Measurements from ENCODE around the gene FLT4. TPM values are rescaled to one million over a fixed set of nuclear protein-coding genes. Genes with fewer than 3 reads are reported as not detected.

Gene FLT4
- total RNA-seq, 1 experiment from 2014 or later, result 6.3 TPM

DNA sequence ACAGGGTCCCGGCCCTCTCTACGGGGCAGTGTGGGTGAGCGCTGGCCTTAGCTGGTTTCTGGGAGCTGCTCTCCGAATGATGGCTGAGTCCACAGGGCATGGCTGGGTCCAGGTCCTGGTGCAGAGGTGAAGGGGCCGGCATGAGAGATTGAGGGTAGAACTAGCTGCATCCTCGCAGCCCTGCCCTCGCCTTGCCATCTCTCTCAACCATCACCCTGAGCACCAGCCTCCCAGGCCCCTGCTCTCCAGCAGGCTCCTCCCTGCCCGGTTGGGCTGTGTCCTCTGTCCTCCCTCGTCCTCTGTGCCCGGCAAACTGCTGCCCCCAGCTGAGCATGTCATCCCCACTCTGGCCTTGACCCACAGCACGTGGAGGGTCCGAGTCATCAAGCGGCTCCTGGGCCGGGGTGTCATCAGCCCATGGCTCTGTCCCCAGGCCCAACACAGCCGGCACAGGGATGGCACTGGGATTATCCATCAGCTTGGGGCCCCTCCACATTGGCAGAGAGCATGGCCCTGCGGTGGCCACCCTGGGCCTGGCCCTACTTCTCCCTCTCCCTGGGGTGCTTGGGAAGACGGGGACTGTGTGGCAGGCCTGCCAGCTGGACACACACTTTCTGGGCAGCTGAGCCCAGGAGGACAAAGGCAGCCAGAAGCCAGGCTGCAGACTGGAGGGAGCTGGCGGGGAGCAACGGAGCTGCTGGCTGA is 8.4 kb downstream of the FLT4 start:
- Histone ChIP-seq H2BK120ac (ENCODE audit: low read depth, low read length, poor library complexity, severe bottlenecking) (no peak overlapping the region), H3K23ac (ENCODE audit: insufficient read length, low read depth, low read length) (no peak overlapping the region), H2BK20ac (ENCODE audit: low read depth, low read length, poor library complexity, severe bottlenecking) (no peak overlapping the region), H3K79me2 (ENCODE audit: insufficient read depth, low read length) (no peaks in the 10 kb centered on the region), H3K27ac (ENCODE audit: insufficient read length, low read depth, low read length) (no peak overlapping the region), H2AK5ac (ENCODE audit: insufficient read length, low read length) (no peak overlapping the region), H3K9ac (ENCODE audit: extremely low read depth, insufficient read length, low read length) (no peak overlapping the region), H3K23me2 (ENCODE audit: insufficient read length, low read depth, low read length, poor library complexity, severe bottlenecking) (no peaks in the 10 kb centered on the region), H3T11ph (ENCODE audit: low read length) (no peak overlapping the region), H4K91ac (ENCODE audit: insufficient read length, low read depth, low read length) (no peak overlapping the region), H3K79me1 (ENCODE audit: insufficient read depth, low read depth, low read length, poor library complexity, severe bottlenecking) (no peaks in the 10 kb centered on the region), H2BK12ac (ENCODE audit: insufficient read length, low read depth, low read length) (no peak overlapping the region), H3K4me2 (ENCODE audit: insufficient read depth, insufficient read length, low read length) (no peak overlapping the region), H3K14ac (ENCODE audit: insufficient read depth, low read length) (no peak overlapping the region; the same call in 1 of the 2 replicates), H3K9me3 (ENCODE audit: control insufficient read depth, low read depth, low read length) (no peaks in the 10 kb centered on the region), H2BK15ac (ENCODE audit: low read depth, low read length) (no peak overlapping the region), H3K4ac (ENCODE audit: low read depth, low read length) (no peak overlapping the region), H3K4me1 (ENCODE audit: insufficient read depth, low read length) (no peaks in the 10 kb centered on the region), H3K18ac (ENCODE audit: insufficient read length, low read depth, low read length) (no peak overlapping the region), H4K8ac (replicated peaks; ENCODE audit: insufficient read length, low read depth, low read length) (no peak overlapping the region), H3K56ac (ENCODE audit: insufficient read length, low read depth, low read length) (no peak overlapping the region), H2BK5ac (ENCODE audit: insufficient read length, low read length) (no peak overlapping the region), H3K27me3 (ENCODE audit: insufficient read depth, low read length) (no peaks in the 10 kb centered on the region), H4K20me1 (ENCODE audit: control insufficient read depth, insufficient read depth, insufficient read length) (peaks cover 3% of the 10 kb centered on the region), H4K5ac (ENCODE audit: insufficient read length, low read depth, low read length) (no peak overlapping the region), H2AFZ (ENCODE audit: low read length) (no peak overlapping the region)
- no peak for DNase-seq
- no peaks in the 10 kb centered on the region; a peak in 2 of 7 replicates for H3K36me3 Mint-ChIP-seq (ENCODE audit: insufficient read depth in 1 of 3, low read depth in 3 of 3)
- peaks cover 15% of the 10 kb centered on the region for H3K27me3 Mint-ChIP-seq (ENCODE audit: low read depth)
- no peak overlapping the region for H3K4me3 Mint-ChIP-seq
- peak overlapping the region in 1 of 3 experiments; percentile 55; a peak in 1 of 7 replicates for H3K27ac Mint-ChIP-seq
- peaks cover 2 to 17% of the 10 kb centered on the region in 2 experiments; a peak in 3 of 4 replicates for H3K4me1 Mint-ChIP-seq
- WGBS (ENCODE audit: extremely low coverage, insufficient read length, low lambda C conversion rate), result no CpG with 5 or more reads among the region's 19 CpGs
- H3K9me3 Mint-ChIP-seq, result no peaks in the 10 kb centered on the region; a peak in 1 of 5 replicates
- TF ChIP-seq, protein P1, sequence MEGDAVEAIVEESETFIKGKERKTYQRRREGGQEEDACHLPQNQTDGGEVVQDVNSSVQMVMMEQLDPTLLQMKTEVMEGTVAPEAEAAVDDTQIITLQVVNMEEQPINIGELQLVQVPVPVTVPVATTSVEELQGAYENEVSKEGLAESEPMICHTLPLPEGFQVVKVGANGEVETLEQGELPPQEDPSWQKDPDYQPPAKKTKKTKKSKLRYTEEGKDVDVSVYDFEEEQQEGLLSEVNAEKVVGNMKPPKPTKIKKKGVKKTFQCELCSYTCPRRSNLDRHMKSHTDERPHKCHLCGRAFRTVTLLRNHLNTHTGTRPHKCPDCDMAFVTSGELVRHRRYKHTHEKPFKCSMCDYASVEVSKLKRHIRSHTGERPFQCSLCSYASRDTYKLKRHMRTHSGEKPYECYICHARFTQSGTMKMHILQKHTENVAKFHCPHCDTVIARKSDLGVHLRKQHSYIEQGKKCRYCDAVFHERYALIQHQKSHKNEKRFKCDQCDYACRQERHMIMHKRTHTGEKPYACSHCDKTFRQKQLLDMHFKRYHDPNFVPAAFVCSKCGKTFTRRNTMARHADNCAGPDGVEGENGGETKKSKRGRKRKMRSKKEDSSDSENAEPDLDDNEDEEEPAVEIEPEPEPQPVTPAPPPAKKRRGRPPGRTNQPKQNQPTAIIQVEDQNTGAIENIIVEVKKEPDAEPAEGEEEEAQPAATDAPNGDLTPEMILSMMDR (conservative IDR thresholded peaks at IDR 0.05), result no peak

Measured in H9 (cell line).